ENCODE measurements around the gene OCSTAMP. TPM values are rescaled to one million over a fixed set of nuclear protein-coding genes. Genes with fewer than 3 reads are reported as not detected.

Gene OCSTAMP
- total RNA-seq, 2 experiments from 2014 or later: 0.64 to 0.73 TPM

- Mint-ChIP-seq H3K27me3 (peaks cover 8% of the 10 kb centered on the region), H3K9me3 (peaks cover 6% of the 10 kb centered on the region), H3K4me1 (ENCODE audit: low read depth) (no peaks in the 10 kb centered on the region), H3K36me3 (no peaks in the 10 kb centered on the region), H3K27ac (no peak overlapping the region), H3K4me3 (no peak overlapping the region)
- intact Hi-C loops (cut with micrococcal nuclease): no loop called here
- DNase-seq: no peak
- ChIA-PET CTCF (interaction anchor here (1.2 to 8.5 kb wide), 3 partner anchors 21 to 158 kb away, joined by 5 to 103 read pairs (median 8); no protein-coding TSS in a partner anchor), POLR2A (no interaction called here)
Measured at GRCh38 chr20:46523696-46524328, 26.6 kb downstream of the OCSTAMP start.

- no peaks in the 10 kb centered on the region for H3K4me1 Mint-ChIP-seq (ENCODE audit: low read depth)
- CTCF ChIA-PET: interaction anchor here (1.2 to 8.5 kb wide), 3 partner anchors 21 to 158 kb away, joined by 6 to 103 read pairs (median 8); no protein-coding TSS in a partner anchor
- DNase-seq: no peak
- H3K4me3 Mint-ChIP-seq: no peak overlapping the region
- peaks cover 6% of the 10 kb centered on the region for H3K9me3 Mint-ChIP-seq
- no peak overlapping the region for H3K27ac Mint-ChIP-seq
- H3K36me3 Mint-ChIP-seq: no peaks in the 10 kb centered on the region
- intact Hi-C loops (cut with micrococcal nuclease): no loop called here
- peaks cover 8% of the 10 kb centered on the region for H3K27me3 Mint-ChIP-seq
- POLR2A ChIA-PET: no interaction called here
Measured at GRCh38 chr20:46523108-46523507, 27.3 kb downstream of the OCSTAMP start.

- ChIA-PET CTCF (interaction anchor here (1.1 to 8.5 kb wide), 7 partner anchors 9 to 232 kb away, joined by 3 to 103 read pairs (median 4); partner anchors contain the start of gene TP53RK), POLR2A (interaction anchor here (0.5 kb wide), 1 partner anchor 207 kb away, joined by 3 read pairs; no protein-coding TSS in a partner anchor)
- peaks cover 11% of the 10 kb centered on the region for H3K27me3 Mint-ChIP-seq
- DNase-seq: peak; percentile 65
- intact Hi-C loops (cut with micrococcal nuclease): loop anchor here (1.0 kb wide), 1 partner anchor 160 kb away; no protein-coding TSS in a partner anchor
- peaks cover 6% of the 10 kb centered on the region for H3K9me3 Mint-ChIP-seq
- no peaks in the 10 kb centered on the region for H3K36me3 Mint-ChIP-seq
- H3K4me3 Mint-ChIP-seq: no peak overlapping the region
- H3K27ac Mint-ChIP-seq: no peak overlapping the region
- H3K4me1 Mint-ChIP-seq (ENCODE audit: low read depth): no peaks in the 10 kb centered on the region
Measured at GRCh38 chr20:46520976-46521579, 29.4 kb downstream of the OCSTAMP start.

- POLR2A ChIA-PET: no interaction called here
- no peaks in the 10 kb centered on the region for H3K4me1 Mint-ChIP-seq (ENCODE audit: low read depth)
- intact Hi-C loops (cut with micrococcal nuclease): no loop called here
- peaks cover 6% of the 10 kb centered on the region for H3K9me3 Mint-ChIP-seq
- H3K27ac Mint-ChIP-seq: no peak overlapping the region
- no peak for DNase-seq
- H3K36me3 Mint-ChIP-seq: no peaks in the 10 kb centered on the region
- no peak overlapping the region for H3K4me3 Mint-ChIP-seq
- peaks cover 11% of the 10 kb centered on the region for H3K27me3 Mint-ChIP-seq
- CTCF ChIA-PET: interaction anchor here (1.2 to 8.5 kb wide), 6 partner anchors 8 to 233 kb away, joined by 3 to 103 read pairs (median 5); partner anchors contain the start of gene TP53RK
Measured at GRCh38 chr20:46520540-46520939, 29.9 kb downstream of the OCSTAMP start.

GRCh38 chr20:46519471-46520068 lies 30.9 kb downstream of the OCSTAMP start:
- no peak overlapping the region for H3K27ac Mint-ChIP-seq
- H3K4me3 Mint-ChIP-seq: no peak overlapping the region
- no peak for DNase-seq
- ChIA-PET POLR2A (interaction anchor here (0.6 kb wide), 1 partner anchor 1427 kb away, joined by 4 read pairs; no protein-coding TSS in a partner anchor), CTCF (interaction anchor here (1.2 to 8.5 kb wide), 4 partner anchors 30 to 170 kb away, joined by 4 to 103 read pairs (median 5); partner anchors contain the start of gene TP53RK)
- H3K27me3 Mint-ChIP-seq: peaks cover 12% of the 10 kb centered on the region
- no peaks in the 10 kb centered on the region for H3K36me3 Mint-ChIP-seq
- intact Hi-C loops (cut with micrococcal nuclease): no loop called here
- H3K9me3 Mint-ChIP-seq: peaks cover 6% of the 10 kb centered on the region
- no peaks in the 10 kb centered on the region for H3K4me1 Mint-ChIP-seq (ENCODE audit: low read depth)

- peak; percentile 74 for DNase-seq
- ChIA-PET CTCF (interaction anchor here (0.8 to 2.0 kb wide), 4 partner anchors 9 to 111 kb away, joined by 3 to 7 read pairs (median 3); no protein-coding TSS in a partner anchor), POLR2A (interaction anchor here (0.6 to 1.4 kb wide), 2 partner anchors 45 to 353 kb away, joined by 3 to 4 read pairs; no protein-coding TSS in a partner anchor)
- Mint-ChIP-seq H3K36me3 (no peaks in the 10 kb centered on the region), H3K9me3 (no peaks in the 10 kb centered on the region), H3K4me1 (ENCODE audit: low read depth) (peaks cover 28% of the 10 kb centered on the region), H3K27ac (no peak within 1 kb of the TSS), H3K4me3 (peak within 1 kb of the TSS; percentile 71), H3K27me3 (peaks cover 37% of the 10 kb centered on the region)
- intact Hi-C loops (cut with micrococcal nuclease): loop anchor here (1.0 to 2.0 kb wide), 4 partner anchors 32 to 176 kb away; partner anchors contain the start of gene TP53RK
Measured at GRCh38 chr20:46512943-46513844, 37.3 kb downstream of the OCSTAMP start, which contains the start of gene ZNF334. ZNF334 (minus strand) TSS chr20:46513559; CDS start chr20:46512102, 1,457 bp downstream.

GRCh38 chr20:46509523-46509922 lies 40.9 kb downstream of the OCSTAMP start:
- H3K27me3 Mint-ChIP-seq: peaks cover 47% of the 10 kb centered on the region
- intact Hi-C loops (cut with micrococcal nuclease): no loop called here
- ChIA-PET POLR2A (no interaction called here), CTCF (no interaction called here)
- peak; percentile 14 for DNase-seq
- H3K27ac Mint-ChIP-seq: no peak overlapping the region
- peaks cover 35% of the 10 kb centered on the region for H3K4me1 Mint-ChIP-seq (ENCODE audit: low read depth)
- no peak overlapping the region for H3K4me3 Mint-ChIP-seq
- H3K36me3 Mint-ChIP-seq: no peaks in the 10 kb centered on the region
- H3K9me3 Mint-ChIP-seq: no peaks in the 10 kb centered on the region

- H3K27ac Mint-ChIP-seq: peak overlapping the region; percentile 20
- ChIA-PET CTCF (no interaction called here), POLR2A (no interaction called here)
- no peak overlapping the region for H3K4me3 Mint-ChIP-seq
- H3K4me1 Mint-ChIP-seq (ENCODE audit: low read depth): peaks cover 25% of the 10 kb centered on the region
- intact Hi-C loops (cut with micrococcal nuclease): no loop called here
- H3K36me3 Mint-ChIP-seq: peaks cover 11% of the 10 kb centered on the region
- peak; percentile 15 for DNase-seq
- H3K9me3 Mint-ChIP-seq: peaks cover 10% of the 10 kb centered on the region
- H3K27me3 Mint-ChIP-seq: peaks cover 52% of the 10 kb centered on the region
Measured at GRCh38 chr20:46507760-46508407, 42.6 kb downstream of the OCSTAMP start.

GRCh38 chr20:46505506-46505905 lies 44.9 kb downstream of the OCSTAMP start:
- CTCF ChIA-PET: no interaction called here
- Mint-ChIP-seq H3K27ac (no peak overlapping the region), H3K27me3 (peaks cover 42% of the 10 kb centered on the region), H3K4me1 (ENCODE audit: low read depth) (peaks cover 22% of the 10 kb centered on the region), H3K4me3 (no peak overlapping the region), H3K9me3 (peaks cover 32% of the 10 kb centered on the region), H3K36me3 (peaks cover 23% of the 10 kb centered on the region)
- intact Hi-C loops (cut with micrococcal nuclease): no loop called here
- DNase-seq: no peak
- POLR2A ChIA-PET: no interaction called here

GRCh38 chr20:46501961-46502360 lies 48.5 kb downstream of the OCSTAMP start:
- Mint-ChIP-seq H3K27me3 (peaks cover 33% of the 10 kb centered on the region), H3K27ac (no peak overlapping the region), H3K4me1 (ENCODE audit: low read depth) (no peaks in the 10 kb centered on the region), H3K4me3 (no peak overlapping the region), H3K36me3 (peaks cover 23% of the 10 kb centered on the region), H3K9me3 (peaks cover 44% of the 10 kb centered on the region)
- ChIA-PET CTCF (no interaction called here), POLR2A (no interaction called here)
- intact Hi-C loops (cut with micrococcal nuclease): no loop called here
- no peak for DNase-seq

GRCh38 chr20:46501337-46501942 lies 49.0 kb downstream of the OCSTAMP start:
- CTCF ChIA-PET: no interaction called here
- POLR2A ChIA-PET: no interaction called here
- H3K27ac Mint-ChIP-seq: no peak overlapping the region
- no peak overlapping the region for H3K4me3 Mint-ChIP-seq
- intact Hi-C loops (cut with micrococcal nuclease): no loop called here
- peaks cover 44% of the 10 kb centered on the region for H3K9me3 Mint-ChIP-seq
- H3K4me1 Mint-ChIP-seq (ENCODE audit: low read depth): no peaks in the 10 kb centered on the region
- no peak for DNase-seq
- peaks cover 23% of the 10 kb centered on the region for H3K36me3 Mint-ChIP-seq
- peaks cover 35% of the 10 kb centered on the region for H3K27me3 Mint-ChIP-seq
